MM.1S (cell line): ENCODE data around the gene SH3RF3.

ENCODE experiments used
- DNase-seq: peaks from one replicate; pipeline ENCODE4 v3.0.0-alpha.2; 2015
- H2AFZ ChIP-seq: fragments of 300-600 bp; sonication (generic); 2 replicates; pipeline ENCODE4 v1.6.0; 2016; ENCODE audit warnings: antibody characterized with exemption, low read length
- H3F3A ChIP-seq: fragments of 300-600 bp; sonication (generic); 2 replicates; pipeline ENCODE4 v1.6.1; 2016; ENCODE audit warnings: mild to moderate bottlenecking, antibody characterized with exemption, low read length, moderate library complexity, mixed read lengths; ENCODE audit not compliant: insufficient read depth
- H3K27ac ChIP-seq: fragments of 300-600 bp; sonication (generic); 2 replicates; pipeline ENCODE4 v1.5.1; 2016; ENCODE audit warnings: mild to moderate bottlenecking, low read length
- H3K27me3 ChIP-seq: fragments of 300-600 bp; sonication (generic); replicated peaks from 2 replicates; pipeline ENCODE4 v1.6.0; 2016; ENCODE audit warnings: low read length; ENCODE audit not compliant: insufficient read depth
- H3K36me3 ChIP-seq: fragments of 300-600 bp; sonication (generic); replicated peaks from 2 replicates; pipeline ENCODE4 v1.6.1; 2016; ENCODE audit warnings: mild to moderate bottlenecking, low read length, mixed read lengths; ENCODE audit not compliant: insufficient read depth
- H3K4me1 ChIP-seq: fragments of 300-600 bp; sonication (generic); 2 replicates; pipeline ENCODE4 v1.6.1; 2016; ENCODE audit warnings: low read length, mixed read lengths
- H3K4me2 ChIP-seq: fragments of 300-600 bp; sonication (generic); 2 replicates; pipeline ENCODE4 v1.6.0; 2016; ENCODE audit warnings: low read depth, low read length
- H3K4me3 ChIP-seq: fragments of 300-600 bp; sonication (generic); 2 replicates; pipeline ENCODE4 v1.5.1; 2016; ENCODE audit warnings: low read length, mixed read lengths
- H3K79me2 ChIP-seq: fragments of 300-600 bp; sonication (generic); 2 replicates; pipeline ENCODE4 v1.6.1; 2016; ENCODE audit warnings: mixed run types, low read length, mixed read lengths
- H3K9ac ChIP-seq: fragments of 300-600 bp; sonication (generic); 2 replicates; pipeline ENCODE4 v1.6.1; 2016; ENCODE audit warnings: low read length, mixed read lengths
- H3K9me2 ChIP-seq: fragments of 300-600 bp; sonication (generic); replicated peaks from 2 replicates; pipeline ENCODE4 v1.6.1; 2016; ENCODE audit warnings: mild to moderate bottlenecking, low read length, mixed read lengths; ENCODE audit not compliant: insufficient read depth
- H3K9me3 ChIP-seq: fragments of 300-600 bp; sonication (generic); replicated peaks from 2 replicates; pipeline ENCODE4 v1.6.1; 2016; ENCODE audit warnings: mild to moderate bottlenecking, low read length, mixed read lengths; ENCODE audit not compliant: insufficient read depth
- H4K20me1 ChIP-seq: fragments of 300-600 bp; sonication (generic); 2 replicates; pipeline ENCODE4 v1.6.1; 2016; ENCODE audit warnings: mild to moderate bottlenecking, low read length, moderate library complexity, mixed read lengths; ENCODE audit not compliant: insufficient read depth
- EZH2 ChIP-seq: fragments of 300-600 bp; sonication (generic); optimal IDR thresholded peaks from 2 replicates; pipeline ENCODE3; 2017; ENCODE audit warnings: low read depth, mild to moderate bottlenecking, antibody characterized with exemption, low read length, mixed read lengths
- EZH2phosphoT487 ChIP-seq: fragments of 300-600 bp; sonication (generic); IDR thresholded peaks from 2 replicates; pipeline ENCODE4 v1.6.1; 2018; ENCODE audit warnings: antibody characterized with exemption, low read length
- TF ChIP-seq, protein P1 (sequence below): fragments of 300-600 bp; sonication (generic); IDR thresholded peaks from 2 replicates; pipeline ENCODE4 v1.5.1; 2016; ENCODE audit warnings: antibody characterized with exemption, low read length, mixed read lengths

The SH3RF3 gene

DNA sequence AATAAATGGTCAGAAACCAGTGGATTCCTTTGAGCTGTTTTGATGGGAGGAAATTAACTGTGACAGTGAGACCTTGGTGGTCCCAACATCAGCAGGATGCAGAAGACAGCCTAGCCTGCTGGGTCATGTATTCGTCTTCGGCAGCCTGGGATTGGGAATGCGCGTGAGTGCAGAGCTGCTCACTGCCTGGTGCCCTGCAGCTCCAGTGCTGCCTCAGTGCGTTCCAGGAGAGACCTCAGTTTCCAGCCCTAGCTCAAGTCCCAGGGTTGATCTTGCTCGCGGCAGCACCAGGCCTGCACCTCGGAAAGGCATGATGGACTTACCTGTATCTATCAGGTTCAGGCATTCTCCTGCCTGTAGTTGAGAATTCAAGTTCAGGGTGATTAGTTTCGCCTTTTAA, 203.9 kb downstream of the SH3RF3 start:
- TF ChIP-seq, protein P1, sequence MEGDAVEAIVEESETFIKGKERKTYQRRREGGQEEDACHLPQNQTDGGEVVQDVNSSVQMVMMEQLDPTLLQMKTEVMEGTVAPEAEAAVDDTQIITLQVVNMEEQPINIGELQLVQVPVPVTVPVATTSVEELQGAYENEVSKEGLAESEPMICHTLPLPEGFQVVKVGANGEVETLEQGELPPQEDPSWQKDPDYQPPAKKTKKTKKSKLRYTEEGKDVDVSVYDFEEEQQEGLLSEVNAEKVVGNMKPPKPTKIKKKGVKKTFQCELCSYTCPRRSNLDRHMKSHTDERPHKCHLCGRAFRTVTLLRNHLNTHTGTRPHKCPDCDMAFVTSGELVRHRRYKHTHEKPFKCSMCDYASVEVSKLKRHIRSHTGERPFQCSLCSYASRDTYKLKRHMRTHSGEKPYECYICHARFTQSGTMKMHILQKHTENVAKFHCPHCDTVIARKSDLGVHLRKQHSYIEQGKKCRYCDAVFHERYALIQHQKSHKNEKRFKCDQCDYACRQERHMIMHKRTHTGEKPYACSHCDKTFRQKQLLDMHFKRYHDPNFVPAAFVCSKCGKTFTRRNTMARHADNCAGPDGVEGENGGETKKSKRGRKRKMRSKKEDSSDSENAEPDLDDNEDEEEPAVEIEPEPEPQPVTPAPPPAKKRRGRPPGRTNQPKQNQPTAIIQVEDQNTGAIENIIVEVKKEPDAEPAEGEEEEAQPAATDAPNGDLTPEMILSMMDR, result no peak
- TF ChIP-seq EZH2phosphoT487 (no peak), EZH2 (no peak)
- peak overlapping the region; percentile 65 for H3K4me2 ChIP-seq
- no peaks in the 10 kb centered on the region for H3K9me2 ChIP-seq
- H3K4me3 ChIP-seq, result peak overlapping the region; percentile 39
- peak overlapping the region; percentile 33; the same call in 1 of the 2 replicates for H3K9ac ChIP-seq
- H3K4me1 ChIP-seq, result peaks cover 44% of the 10 kb centered on the region
- H4K20me1 ChIP-seq, result no peaks in the 10 kb centered on the region
- peaks cover 16% of the 10 kb centered on the region for H3F3A ChIP-seq
- peak overlapping the region; percentile 54; the same call in 1 of the 2 replicates for H3K27ac ChIP-seq
- H3K79me2 ChIP-seq, result peaks cover 65% of the 10 kb centered on the region
- no peaks in the 10 kb centered on the region for H3K27me3 ChIP-seq
- no peak overlapping the region for H2AFZ ChIP-seq
- H3K9me3 ChIP-seq, result no peaks in the 10 kb centered on the region
- DNase-seq, result no peak
- H3K36me3 ChIP-seq, result no peaks in the 10 kb centered on the region

DNA sequence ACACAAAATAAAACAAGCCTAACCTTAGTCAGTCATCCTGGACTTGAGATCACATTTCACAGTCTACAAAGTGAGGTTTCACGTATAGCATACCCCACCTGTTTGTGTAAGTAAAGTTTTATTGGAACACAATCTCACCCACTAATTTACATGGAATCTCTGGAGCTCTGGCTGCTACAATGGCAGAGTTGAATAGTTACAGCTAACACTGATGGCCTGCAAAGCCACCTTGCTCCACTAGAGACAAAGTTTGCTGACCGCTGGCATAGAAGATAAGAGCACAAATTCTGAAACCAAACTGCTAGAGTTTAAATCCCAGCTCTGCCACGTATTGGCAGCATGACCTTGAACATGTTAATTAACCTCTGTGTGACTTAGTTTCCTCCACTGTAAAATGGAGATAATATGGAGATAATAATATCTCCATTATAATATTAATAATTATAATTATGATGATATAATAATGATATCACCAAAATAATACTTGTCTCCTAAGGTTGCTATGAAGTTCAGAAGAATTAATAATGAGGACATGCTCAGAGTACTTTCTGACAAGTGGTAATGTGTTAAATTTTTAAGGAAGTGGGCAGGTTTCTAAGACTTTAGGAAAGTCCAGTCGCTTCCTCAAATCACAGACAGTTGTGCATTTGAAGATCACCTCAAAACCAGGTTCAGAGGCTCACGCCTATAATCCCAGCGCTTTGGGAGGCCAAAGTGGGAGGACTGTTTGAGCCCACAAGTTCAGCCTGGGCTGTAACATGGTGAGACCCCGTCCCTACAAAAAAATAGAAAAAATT, 204.6 kb downstream of the SH3RF3 start:
- no peaks in the 10 kb centered on the region for H3K9me2 ChIP-seq

DNA sequence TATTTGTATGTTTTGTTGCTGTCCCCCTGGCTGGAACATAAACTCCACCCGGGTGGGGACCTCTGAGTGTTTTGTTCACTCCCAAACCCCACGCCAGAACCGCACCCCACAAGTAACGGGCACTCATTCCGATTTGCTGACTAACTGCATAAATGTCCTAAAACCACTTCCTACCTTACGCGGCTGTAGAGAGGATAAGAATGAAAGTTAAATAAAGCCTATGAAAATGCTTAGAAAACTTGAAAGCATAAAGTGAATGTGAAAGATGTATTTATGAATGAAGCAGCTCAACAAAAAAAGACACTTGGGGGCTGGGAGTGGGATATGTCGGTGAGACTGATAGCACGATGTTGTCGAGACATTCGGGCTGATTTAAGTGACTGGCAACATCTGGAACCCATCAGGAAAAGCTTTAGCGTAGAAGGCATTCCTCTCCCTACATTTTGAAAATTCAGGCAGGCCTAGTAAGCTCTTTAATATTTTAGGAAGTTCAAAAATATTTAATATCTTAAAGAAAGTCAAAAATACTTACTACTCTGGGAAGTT, 206.7 kb downstream of the SH3RF3 start:
- Histone ChIP-seq H4K20me1 (no peaks in the 10 kb centered on the region), H3K27ac (no peak overlapping the region), H3K4me1 (peaks cover 51% of the 10 kb centered on the region), H3K9me3 (no peaks in the 10 kb centered on the region), H2AFZ (no peak overlapping the region), H3K4me2 (peak overlapping the region; percentile 56), H3K36me3 (no peaks in the 10 kb centered on the region), H3F3A (peaks cover 21% of the 10 kb centered on the region), H3K9me2 (no peaks in the 10 kb centered on the region), H3K9ac (no peak overlapping the region), H3K27me3 (no peaks in the 10 kb centered on the region), H3K79me2 (peaks cover 76% of the 10 kb centered on the region), H3K4me3 (peak overlapping the region; percentile 24; the same call in 1 of the 2 replicates)
- peak; percentile 76 for DNase-seq
- TF ChIP-seq, protein P1, result no peak
- no peak for TF ChIP-seq EZH2
- no peak for TF ChIP-seq EZH2phosphoT487

More for the DNA sequence above, 204.6 kb downstream of the SH3RF3 start:
- DNase-seq, result peak; percentile 22
- Histone ChIP-seq H4K20me1 (no peaks in the 10 kb centered on the region), H3K79me2 (peaks cover 65% of the 10 kb centered on the region), H2AFZ (no peak overlapping the region), H3K36me3 (no peaks in the 10 kb centered on the region), H3K4me1 (peaks cover 44% of the 10 kb centered on the region), H3K9me3 (no peaks in the 10 kb centered on the region), H3K4me3 (no peak overlapping the region), H3K27ac (no peak overlapping the region), H3F3A (peaks cover 16% of the 10 kb centered on the region), H3K4me2 (0 out of 2 replicates have a peak overlapping the region, but pooled peaks have one; percentile 65), H3K27me3 (no peaks in the 10 kb centered on the region), H3K9ac (no peak overlapping the region)
- TF ChIP-seq EZH2, result no peak
- TF ChIP-seq, protein P1, result peak; percentile 29
- TF ChIP-seq EZH2phosphoT487, result no peak
